ENCODE results near the gene MCCD1. TPM values are rescaled to one million over a fixed set of nuclear protein-coding genes. Genes with fewer than 3 reads are reported as not detected.

Gene MCCD1
- polyA plus RNA-seq, 1 experiment, result not detected

- no peak for DNase-seq (ENCODE audit: low read depth, low spot score)
- ChIA-PET POLR2A (interaction anchor here (0.9 to 2.5 kb wide), 4 partner anchors 8 to 37 kb away, joined by 3 to 12 read pairs (median 3); partner anchors contain the start of gene DDX39B), CTCF (interaction anchor here (1.0 to 1.3 kb wide), 2 partner anchors 14 to 66 kb away, joined by 3 to 5 read pairs; partner anchors contain the start of gene ATP6V1G2)
- Histone ChIP-seq H3K27ac (ENCODE audit: low read depth, low read length) (peak overlapping the region; percentile 11), H3K9me3 (ENCODE audit: control insufficient read depth, insufficient read depth, low read length) (no peaks in the 10 kb centered on the region), H3K27me3 (ENCODE audit: control insufficient read depth, insufficient read depth, low read length) (no peaks in the 10 kb centered on the region), H3K4me3 (ENCODE audit: low read depth, low read length) (no peak overlapping the region)
- no peak for TF ChIP-seq CTCF (IDR thresholded peaks at IDR 0.05; ENCODE audit: low read depth, low read length)
These were observed 3.2 kb downstream of the MCCD1 start for GRCh38 chr6:31531771-31532643.

DNA sequence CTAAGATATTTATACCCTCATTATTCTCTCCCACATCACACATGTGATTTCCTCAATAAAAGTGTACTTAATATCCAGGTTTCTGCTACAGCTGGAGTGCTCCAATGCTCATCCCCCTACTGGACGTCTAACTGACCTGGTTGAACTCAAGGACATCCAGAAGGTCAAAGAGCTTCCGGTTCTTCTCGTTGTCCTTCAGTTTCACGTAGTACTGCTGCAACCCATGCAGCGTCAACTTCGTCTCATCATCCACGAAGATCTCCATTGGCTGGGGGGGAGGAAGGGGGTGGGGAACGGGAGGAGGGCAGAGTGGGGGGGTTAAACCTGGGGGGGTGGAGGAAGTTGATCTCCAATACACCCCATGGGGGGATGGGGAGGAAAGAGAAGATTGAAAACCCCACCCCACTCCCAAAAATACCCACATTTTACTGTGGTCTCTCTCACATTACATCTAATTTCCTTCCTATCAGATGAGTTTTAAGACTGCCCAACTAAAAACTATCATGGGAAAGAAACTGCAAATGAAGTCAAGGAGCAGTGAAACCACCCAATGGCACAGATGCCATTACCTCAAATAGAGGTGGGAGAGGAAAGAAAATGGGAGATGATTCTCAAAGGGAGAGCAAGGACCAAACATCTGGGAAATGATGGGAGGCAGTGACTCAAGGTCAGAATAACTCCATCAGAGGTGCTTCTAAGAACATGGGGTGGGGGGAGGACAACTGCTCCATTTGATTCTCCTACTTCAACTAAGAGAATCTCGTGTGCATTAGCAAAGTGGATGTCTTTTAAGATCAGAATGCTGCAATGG is 4.1 kb downstream of the MCCD1 start:
- no peak overlapping the region for H3K27ac ChIP-seq (ENCODE audit: low read depth, low read length)
- no peak for DNase-seq (ENCODE audit: low read depth, low spot score)
- no peak for TF ChIP-seq CTCF (IDR thresholded peaks at IDR 0.05; ENCODE audit: low read depth, low read length)
- no peak overlapping the region for H3K4me3 ChIP-seq (ENCODE audit: low read depth, low read length)
- ChIA-PET POLR2A (interaction anchor here (1.2 to 2.5 kb wide), 2 partner anchors 9 kb away, joined by 3 to 12 read pairs; partner anchors contain the start of gene DDX39B), CTCF (interaction anchor here (1.0 to 1.3 kb wide), 2 partner anchors 66 kb away, joined by 3 to 5 read pairs; no protein-coding TSS in a partner anchor)
- no peaks in the 10 kb centered on the region for H3K9me3 ChIP-seq (ENCODE audit: control insufficient read depth, insufficient read depth, low read length)
- no peaks in the 10 kb centered on the region for H3K27me3 ChIP-seq (ENCODE audit: control insufficient read depth, insufficient read depth, low read length)

DNA sequence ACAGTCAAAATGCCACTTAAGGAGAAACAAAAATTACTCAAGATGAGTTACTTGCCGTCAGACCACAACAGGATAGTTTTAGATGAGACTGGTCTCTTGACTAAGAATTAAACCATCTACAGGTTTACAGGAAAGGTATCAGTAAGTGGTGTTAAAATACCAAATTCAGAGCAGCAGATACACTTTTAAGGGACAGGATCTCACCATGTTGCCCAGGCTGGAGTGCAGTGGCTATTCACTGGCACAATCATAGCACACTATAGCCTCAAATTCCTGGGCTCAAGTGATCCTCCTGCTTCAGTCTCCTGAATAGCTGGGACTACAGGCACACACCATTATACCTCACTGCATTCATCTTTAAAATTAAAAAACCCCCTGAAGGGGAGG is 4.7 kb downstream of the MCCD1 start:
- no peaks in the 10 kb centered on the region for H3K27me3 ChIP-seq (ENCODE audit: control insufficient read depth, insufficient read depth, low read length)
- ChIA-PET CTCF (interaction anchor here (1.0 to 1.2 kb wide), 2 partner anchors 40 to 65 kb away, joined by 3 read pairs; no protein-coding TSS in a partner anchor), POLR2A (no interaction called here)
- no peak for DNase-seq (ENCODE audit: low read depth, low spot score)
- no peak overlapping the region for H3K27ac ChIP-seq (ENCODE audit: low read depth, low read length)
- no peak for TF ChIP-seq CTCF (IDR thresholded peaks at IDR 0.05; ENCODE audit: low read depth, low read length)
- no peaks in the 10 kb centered on the region for H3K9me3 ChIP-seq (ENCODE audit: control insufficient read depth, insufficient read depth, low read length)
- H3K4me3 ChIP-seq (ENCODE audit: low read depth, low read length), result no peak overlapping the region

DNA sequence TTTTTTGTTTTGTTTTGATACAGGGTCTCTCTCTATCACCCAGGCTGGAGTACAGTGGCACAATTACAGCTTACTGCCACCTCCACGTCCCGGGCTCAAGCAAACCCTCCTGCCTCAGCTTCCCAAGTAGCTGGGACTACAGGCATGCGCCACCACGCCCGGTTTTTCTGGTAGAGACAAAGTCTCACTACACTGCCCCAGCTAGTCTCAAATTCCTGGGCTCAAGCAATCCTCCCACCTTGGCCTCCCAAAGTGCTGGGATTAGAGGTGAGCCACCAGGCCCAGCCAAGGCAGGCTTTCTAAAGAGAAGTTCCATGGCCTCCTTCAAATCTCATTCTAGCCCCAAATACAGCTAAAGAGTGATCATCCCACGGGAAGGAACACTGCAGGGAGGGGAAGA is 5.2 kb downstream of the MCCD1 start:
- TF ChIP-seq CTCF (IDR thresholded peaks at IDR 0.05; ENCODE audit: low read depth, low read length), result no peak
- H3K4me3 ChIP-seq (ENCODE audit: low read depth, low read length), result no peak overlapping the region
- POLR2A ChIA-PET, result no interaction called here
- CTCF ChIA-PET, result interaction anchor here (1.0 to 1.2 kb wide), 2 partner anchors 41 to 65 kb away, joined by 3 read pairs; no protein-coding TSS in a partner anchor
- no peaks in the 10 kb centered on the region for H3K9me3 ChIP-seq (ENCODE audit: control insufficient read depth, insufficient read depth, low read length)
- H3K27ac ChIP-seq (ENCODE audit: low read depth, low read length), result no peak overlapping the region
- H3K27me3 ChIP-seq (ENCODE audit: control insufficient read depth, insufficient read depth, low read length), result no peaks in the 10 kb centered on the region
- no peak for DNase-seq (ENCODE audit: low read depth, low spot score)
